ENCODE measurements around the gene CHAD.
"Not testable (repeated sequence)": the region's sequence is repeated elsewhere in the genome, so short reads cannot be mapped to it uniquely, and the experiment has no call there.

CHAD gene

DNA sequence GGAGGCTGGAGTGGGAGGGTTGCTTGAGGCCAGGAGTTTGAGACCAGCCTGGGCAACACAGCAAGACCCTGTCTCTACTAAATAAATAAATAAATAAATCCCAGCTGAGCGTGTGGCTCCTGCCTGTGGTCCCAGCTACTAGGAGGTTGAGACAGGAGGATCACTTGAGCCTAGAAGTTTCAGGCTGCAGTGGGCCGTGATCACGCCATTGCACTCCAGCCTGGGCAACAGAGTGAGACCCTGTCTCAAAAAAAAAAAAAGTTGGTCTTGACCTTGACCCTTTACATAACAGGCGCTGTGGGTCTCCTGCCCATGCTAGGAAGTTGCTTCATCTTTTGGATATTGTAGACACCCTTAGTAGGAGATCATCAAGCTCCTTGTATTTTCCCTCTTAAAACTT, 31.3 kb downstream of the CHAD start:
- TF ChIP-seq, protein P1, sequence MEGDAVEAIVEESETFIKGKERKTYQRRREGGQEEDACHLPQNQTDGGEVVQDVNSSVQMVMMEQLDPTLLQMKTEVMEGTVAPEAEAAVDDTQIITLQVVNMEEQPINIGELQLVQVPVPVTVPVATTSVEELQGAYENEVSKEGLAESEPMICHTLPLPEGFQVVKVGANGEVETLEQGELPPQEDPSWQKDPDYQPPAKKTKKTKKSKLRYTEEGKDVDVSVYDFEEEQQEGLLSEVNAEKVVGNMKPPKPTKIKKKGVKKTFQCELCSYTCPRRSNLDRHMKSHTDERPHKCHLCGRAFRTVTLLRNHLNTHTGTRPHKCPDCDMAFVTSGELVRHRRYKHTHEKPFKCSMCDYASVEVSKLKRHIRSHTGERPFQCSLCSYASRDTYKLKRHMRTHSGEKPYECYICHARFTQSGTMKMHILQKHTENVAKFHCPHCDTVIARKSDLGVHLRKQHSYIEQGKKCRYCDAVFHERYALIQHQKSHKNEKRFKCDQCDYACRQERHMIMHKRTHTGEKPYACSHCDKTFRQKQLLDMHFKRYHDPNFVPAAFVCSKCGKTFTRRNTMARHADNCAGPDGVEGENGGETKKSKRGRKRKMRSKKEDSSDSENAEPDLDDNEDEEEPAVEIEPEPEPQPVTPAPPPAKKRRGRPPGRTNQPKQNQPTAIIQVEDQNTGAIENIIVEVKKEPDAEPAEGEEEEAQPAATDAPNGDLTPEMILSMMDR (conservative IDR thresholded peaks at IDR 0.05; ENCODE audit: low read depth, low read length), result no peak
- DNase-seq (ENCODE audit: low read depth), result no peak
- H3K4me3 ChIP-seq (ENCODE audit: low read length), result no peak overlapping the region

DNA sequence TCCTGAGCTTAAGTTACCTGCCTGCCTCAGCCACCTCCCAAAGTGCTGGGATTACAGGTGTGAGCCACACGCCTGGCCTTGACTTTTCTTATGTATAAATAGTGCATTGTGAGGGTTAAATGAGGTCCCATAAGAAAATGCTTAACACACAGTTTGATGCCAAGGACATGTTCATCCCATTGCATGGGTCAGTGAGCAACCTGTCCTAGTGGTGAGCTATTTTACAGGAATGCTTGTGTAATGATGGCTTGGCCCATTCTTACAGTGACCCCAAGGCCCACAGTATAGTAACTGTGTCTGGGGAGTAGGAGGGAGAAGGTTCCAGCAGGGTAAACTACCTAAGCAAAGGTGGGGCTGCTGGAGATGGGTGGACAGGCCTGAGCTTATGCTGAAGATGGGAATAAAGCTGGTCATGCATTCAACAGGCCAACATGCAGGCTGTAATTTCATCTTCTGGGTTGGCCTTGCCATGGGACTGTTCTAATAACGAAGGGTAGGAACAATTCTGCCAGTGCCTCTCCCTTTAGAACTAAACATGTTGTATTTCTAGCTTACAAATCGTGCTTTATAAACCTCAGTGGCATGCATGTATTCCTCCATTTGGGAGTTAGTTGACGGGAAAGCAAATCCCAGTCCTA, 36.4 kb downstream of the CHAD start:
- no peak overlapping the region for H3K4me3 ChIP-seq (ENCODE audit: low read length)
- no peak for DNase-seq (ENCODE audit: low read depth)
- TF ChIP-seq, protein P1 (conservative IDR thresholded peaks at IDR 0.05; ENCODE audit: low read depth, low read length), result no peak

DNA sequence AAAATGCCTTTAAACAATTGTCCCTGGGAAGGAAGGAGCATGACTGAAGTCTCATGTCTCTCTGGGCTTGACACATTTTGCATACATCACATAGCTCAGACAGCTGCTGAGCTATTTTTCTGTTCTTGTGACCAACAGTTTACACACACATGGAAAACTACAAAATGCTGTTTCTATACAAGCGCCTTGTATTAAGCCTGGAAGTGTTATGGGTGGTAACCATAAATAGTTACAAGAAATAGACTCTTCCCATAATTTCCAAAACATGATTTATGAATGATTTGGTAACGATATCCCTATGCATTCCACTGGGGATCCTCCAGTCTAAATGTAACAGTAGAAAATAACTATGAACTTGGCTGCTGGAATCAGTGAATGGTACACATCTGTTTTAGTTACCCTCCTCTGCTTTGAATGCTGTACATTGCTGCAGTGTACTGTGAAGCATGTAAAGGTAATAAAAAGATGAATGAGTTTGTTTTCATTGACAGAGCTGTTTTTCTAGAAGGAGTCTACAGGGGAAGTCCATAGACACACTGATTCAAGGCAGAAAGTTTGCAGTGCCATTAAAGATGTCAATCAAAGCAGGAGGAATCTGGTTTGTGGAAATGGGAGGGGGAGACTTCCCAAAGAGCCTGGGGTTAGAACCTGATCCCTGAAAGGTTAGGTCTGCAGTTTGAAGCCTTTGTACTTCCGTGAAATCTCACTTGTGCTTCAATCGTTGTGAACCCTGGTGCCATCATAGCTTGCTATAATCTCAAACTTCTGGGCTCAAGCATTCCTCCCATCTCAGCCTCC, 37.7 kb downstream of the CHAD start:
- DNase-seq (ENCODE audit: low read depth), result no peak
- H3K4me3 ChIP-seq (ENCODE audit: low read length), result no peak overlapping the region
- TF ChIP-seq, protein P1 (conservative IDR thresholded peaks at IDR 0.05; ENCODE audit: low read depth, low read length), result no peak

DNA sequence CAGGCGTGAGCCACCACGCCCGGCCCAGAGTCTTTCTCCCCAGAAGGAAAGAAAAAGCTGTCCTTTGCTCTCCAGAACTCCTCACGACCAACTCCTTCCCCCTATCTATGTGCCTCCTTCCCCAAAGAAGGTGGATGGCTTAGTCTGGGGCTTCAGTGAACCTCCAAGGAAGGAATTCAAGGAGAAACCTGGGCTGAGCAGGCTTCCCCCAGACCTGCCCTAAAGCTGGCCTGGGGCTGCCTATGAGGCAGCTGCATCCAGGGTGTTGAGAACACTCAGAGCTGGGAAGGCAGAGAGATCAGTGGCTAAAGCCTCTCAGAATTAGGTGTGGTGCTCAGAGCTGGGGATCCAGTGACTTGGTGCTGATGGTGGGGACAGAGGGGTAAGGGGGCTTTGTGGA, 38.9 kb downstream of the CHAD start:
- TF ChIP-seq, protein P1 (conservative IDR thresholded peaks at IDR 0.05; ENCODE audit: low read depth, low read length), result no peak

DNA sequence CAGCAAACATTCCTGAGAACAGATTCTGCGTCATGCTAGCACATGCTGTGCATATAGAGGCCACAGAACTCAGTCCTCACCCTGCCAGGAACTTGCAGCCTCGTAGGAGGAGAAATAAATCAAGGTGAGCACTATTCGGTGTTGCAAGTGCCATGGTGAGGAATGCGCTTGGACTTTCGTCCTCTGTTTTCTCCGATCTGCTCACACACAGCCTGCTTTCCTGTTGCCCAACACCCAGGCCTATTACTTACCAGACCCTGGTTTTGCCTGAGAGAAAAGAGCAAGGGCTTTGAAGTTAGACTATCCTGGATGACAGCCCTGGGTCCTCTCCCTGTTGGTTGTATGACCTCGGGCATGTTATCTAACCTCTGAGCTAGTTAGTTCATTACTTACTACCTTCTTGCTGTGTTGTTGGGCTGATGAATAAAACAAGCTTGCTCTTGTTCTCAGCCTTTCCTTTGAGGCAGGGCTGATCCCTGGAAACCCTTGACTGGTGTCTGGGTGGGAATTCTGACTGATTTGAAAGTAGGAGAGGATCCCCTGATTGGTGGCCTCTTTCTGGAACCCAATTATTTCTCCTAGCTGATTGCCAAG, 39.8 kb downstream of the CHAD start:
- no peak overlapping the region for H3K4me3 ChIP-seq (ENCODE audit: low read length)
- TF ChIP-seq, protein P1 (conservative IDR thresholded peaks at IDR 0.05; ENCODE audit: low read depth, low read length), result no peak

More for the DNA sequence above, 38.9 kb downstream of the CHAD start:
- DNase-seq (ENCODE audit: low read depth), result no peak
- no peak overlapping the region for H3K4me3 ChIP-seq (ENCODE audit: low read length)

DNA sequence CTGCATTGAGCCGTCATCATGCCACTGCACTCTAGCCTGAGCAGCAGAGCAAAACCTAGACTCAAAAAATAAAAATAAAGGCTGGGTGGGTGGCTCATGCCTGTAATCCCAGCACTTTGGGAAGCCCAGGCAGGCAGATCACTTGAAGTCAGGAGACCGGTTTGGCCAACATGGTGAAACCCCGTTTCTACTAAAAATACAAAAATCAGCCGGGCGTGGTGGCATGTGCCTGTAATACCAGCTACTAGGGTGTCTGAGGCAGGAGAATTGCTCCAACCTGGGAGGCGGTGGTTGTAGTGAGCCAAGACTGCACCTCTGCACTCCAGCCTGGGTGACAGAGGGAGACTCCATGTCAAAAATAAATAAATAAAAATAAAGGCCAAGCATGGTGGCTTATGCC, 40.6 kb downstream of the CHAD start:
- DNase-seq (ENCODE audit: low read depth); H3K4me3 ChIP-seq (ENCODE audit: low read length): not testable (repeated sequence)

More for the DNA sequence above, 39.8 kb downstream of the CHAD start:
- no peak for DNase-seq (ENCODE audit: low read depth)

DNA sequence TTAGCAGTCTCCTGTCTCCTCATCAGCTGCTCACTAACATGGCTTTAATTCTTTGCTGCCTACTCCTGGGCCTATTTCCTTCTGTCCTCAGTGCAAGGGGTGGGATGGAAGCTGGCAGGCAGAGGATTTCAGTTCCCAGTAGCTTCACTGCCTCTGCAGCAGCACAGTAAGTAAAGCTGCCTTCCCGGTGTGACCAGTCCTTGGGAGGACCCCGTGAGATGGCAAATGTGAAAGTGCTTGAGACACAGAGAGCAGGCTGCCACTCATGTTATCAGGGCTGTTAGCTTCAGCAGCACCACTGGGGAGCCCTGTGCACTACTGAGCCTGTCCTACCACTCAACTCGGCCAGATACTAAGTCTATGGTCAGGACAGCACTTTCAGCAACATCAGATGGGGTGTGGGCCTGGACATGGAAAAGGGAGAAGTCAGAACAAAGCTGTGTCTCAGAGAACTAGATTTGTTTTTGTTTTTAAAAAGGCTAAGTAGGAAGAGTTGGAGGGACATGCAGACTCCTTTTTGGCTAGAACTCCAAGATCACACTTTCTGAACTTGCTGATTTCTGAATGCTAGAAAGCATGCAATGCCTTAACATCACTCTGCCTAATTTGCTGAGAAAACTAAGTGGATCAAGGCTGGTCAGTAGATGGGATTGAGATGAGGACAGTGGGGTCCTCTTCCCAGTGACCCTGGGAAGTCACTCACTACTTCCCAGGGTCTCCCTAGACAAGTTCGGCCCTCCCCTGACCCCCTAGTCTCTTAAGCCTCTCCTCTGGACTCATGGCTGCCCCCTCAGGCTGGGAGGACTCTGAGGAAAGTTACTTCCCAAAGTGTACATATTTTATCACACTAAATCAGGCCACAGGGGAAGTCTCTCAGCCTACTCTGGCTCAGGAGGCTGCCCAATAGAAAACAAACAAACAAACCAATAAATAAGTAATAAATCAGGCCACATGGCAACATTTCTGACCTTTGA, 41.6 kb downstream of the CHAD start:
- no peak for DNase-seq (ENCODE audit: low read depth)
- H3K4me3 ChIP-seq (ENCODE audit: low read length), result peak overlapping the region; percentile 66
- TF ChIP-seq, protein P1 (conservative IDR thresholded peaks at IDR 0.05; ENCODE audit: low read depth, low read length), result peak; percentile 38

Data from retinal pigment epithelial cell (primary cell).